Nephron (organoid): ENCODE data around the gene GLYATL3.
A peak's percentile ranks its signal among the peaks of the same experiment; 100 is the strongest.

ENCODE experiments used
- H3K27ac Mint-ChIP-seq, 3 experiments: 2 replicates each; pipeline ENCODE4 v1.8.0; 2020; ENCODE audit warnings: mixed read lengths in 3 of 3, mild to moderate bottlenecking in 2 of 3, moderate library complexity in 1 of 3
- H3K27me3 Mint-ChIP-seq: 2 replicates; pipeline ENCODE4 v1.8.0; 2021; ENCODE audit warnings: low read depth, mild to moderate bottlenecking, moderate library complexity, mixed read lengths
- H3K36me3 Mint-ChIP-seq: 2 replicates; pipeline ENCODE4 v1.8.0; 2020; ENCODE audit warnings: low read depth, mixed read lengths
- H3K4me1 Mint-ChIP-seq: 2 replicates; pipeline ENCODE4 v1.8.0; 2020; ENCODE audit warnings: mixed read lengths
- H3K4me3 Mint-ChIP-seq, 3 experiments: 2 replicates each; pipeline ENCODE4 v1.8.0; 2020; ENCODE audit warnings: mild to moderate bottlenecking in 3 of 3, mixed read lengths in 3 of 3, moderate library complexity in 2 of 3
- H3K9me3 Mint-ChIP-seq: 2 replicates; pipeline ENCODE4 v1.8.0; 2020; ENCODE audit warnings: mixed read lengths
- CTCF ChIP-seq, 3 experiments: fragments of 200-600 bp; sonication (generic); IDR thresholded peaks; one replicate each; pipeline ENCODE4 v1.5.0; 2021; ENCODE audit warnings: antibody characterized with exemption in 3 of 3; ENCODE audit not compliant: unreplicated experiment in 3 of 3

Gene GLYATL3

DNA sequence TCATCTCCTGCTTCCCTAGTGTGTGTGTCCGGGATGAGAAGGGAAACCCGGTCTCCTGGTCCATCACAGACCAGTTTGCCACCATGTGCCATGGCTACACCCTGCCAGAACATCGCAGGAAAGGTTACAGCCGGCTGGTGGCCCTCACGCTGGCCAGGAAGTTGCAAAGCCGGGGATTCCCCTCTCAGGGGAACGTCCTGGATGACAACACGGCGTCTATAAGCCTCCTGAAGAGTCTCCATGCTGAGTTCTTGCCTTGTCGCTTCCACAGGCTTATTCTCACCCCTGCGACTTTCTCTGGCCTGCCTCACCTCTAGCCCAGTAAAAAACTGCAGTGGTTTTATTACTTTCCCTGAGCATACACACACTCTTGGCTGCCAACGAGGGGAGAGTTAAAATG, 26.9 kb downstream of the GLYATL3 start:
- no peak for TF ChIP-seq CTCF (IDR thresholded peaks at IDR 0.05; ENCODE audit: unreplicated experiment in 3 of 3)
- Mint-ChIP-seq H3K27me3 (no peaks in the 10 kb centered on the region), H3K27ac (no peak overlapping the region), H3K4me1 (no peaks in the 10 kb centered on the region), H3K4me3 (no peak overlapping the region), H3K36me3 (no peaks in the 10 kb centered on the region), H3K9me3 (no peaks in the 10 kb centered on the region)

DNA sequence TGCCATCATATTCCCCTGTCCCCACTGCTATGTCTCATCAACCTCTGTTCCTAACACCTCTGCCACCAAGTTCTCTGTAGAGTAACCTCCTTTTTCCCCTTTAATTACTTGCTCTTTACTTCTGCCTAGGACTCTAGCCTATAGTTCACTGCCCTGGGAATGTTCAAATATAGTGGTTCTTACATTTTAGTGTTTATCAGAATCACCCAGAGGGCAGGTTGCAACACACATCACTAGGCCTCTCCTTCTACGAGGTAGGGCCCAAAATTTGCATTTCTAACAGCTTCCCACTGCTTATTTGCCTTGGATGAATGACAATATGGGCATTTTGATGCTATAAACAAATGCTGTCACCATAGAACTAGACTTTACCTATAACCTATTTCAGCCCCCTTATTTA, 27.6 kb downstream of the GLYATL3 start:
- Mint-ChIP-seq H3K4me3 (no peak overlapping the region), H3K27ac (no peak overlapping the region), H3K4me1 (no peaks in the 10 kb centered on the region), H3K9me3 (no peaks in the 10 kb centered on the region), H3K27me3 (no peaks in the 10 kb centered on the region), H3K36me3 (no peaks in the 10 kb centered on the region)
- TF ChIP-seq CTCF (IDR thresholded peaks at IDR 0.05; ENCODE audit: unreplicated experiment in 3 of 3) = no peak

GRCh38 chr6:49528571-49528970, 28.8 kb downstream of the GLYATL3 start:
- no peak overlapping the region for H3K27ac Mint-ChIP-seq
- no peak for TF ChIP-seq CTCF (IDR thresholded peaks at IDR 0.05; ENCODE audit: unreplicated experiment in 3 of 3)
- no peaks in the 10 kb centered on the region for H3K27me3 Mint-ChIP-seq
- H3K9me3 Mint-ChIP-seq = no peaks in the 10 kb centered on the region
- no peak overlapping the region for H3K4me3 Mint-ChIP-seq
- no peaks in the 10 kb centered on the region for H3K4me1 Mint-ChIP-seq
- no peaks in the 10 kb centered on the region for H3K36me3 Mint-ChIP-seq

GRCh38 chr6:49530141-49530776, 30.5 kb downstream of the GLYATL3 start:
- Mint-ChIP-seq H3K9me3 (no peaks in the 10 kb centered on the region), H3K27me3 (no peaks in the 10 kb centered on the region), H3K27ac (no peak overlapping the region), H3K36me3 (no peaks in the 10 kb centered on the region), H3K4me1 (no peaks in the 10 kb centered on the region), H3K4me3 (no peak overlapping the region)
- no peak for TF ChIP-seq CTCF (IDR thresholded peaks at IDR 0.05; ENCODE audit: unreplicated experiment in 3 of 3)

DNA sequence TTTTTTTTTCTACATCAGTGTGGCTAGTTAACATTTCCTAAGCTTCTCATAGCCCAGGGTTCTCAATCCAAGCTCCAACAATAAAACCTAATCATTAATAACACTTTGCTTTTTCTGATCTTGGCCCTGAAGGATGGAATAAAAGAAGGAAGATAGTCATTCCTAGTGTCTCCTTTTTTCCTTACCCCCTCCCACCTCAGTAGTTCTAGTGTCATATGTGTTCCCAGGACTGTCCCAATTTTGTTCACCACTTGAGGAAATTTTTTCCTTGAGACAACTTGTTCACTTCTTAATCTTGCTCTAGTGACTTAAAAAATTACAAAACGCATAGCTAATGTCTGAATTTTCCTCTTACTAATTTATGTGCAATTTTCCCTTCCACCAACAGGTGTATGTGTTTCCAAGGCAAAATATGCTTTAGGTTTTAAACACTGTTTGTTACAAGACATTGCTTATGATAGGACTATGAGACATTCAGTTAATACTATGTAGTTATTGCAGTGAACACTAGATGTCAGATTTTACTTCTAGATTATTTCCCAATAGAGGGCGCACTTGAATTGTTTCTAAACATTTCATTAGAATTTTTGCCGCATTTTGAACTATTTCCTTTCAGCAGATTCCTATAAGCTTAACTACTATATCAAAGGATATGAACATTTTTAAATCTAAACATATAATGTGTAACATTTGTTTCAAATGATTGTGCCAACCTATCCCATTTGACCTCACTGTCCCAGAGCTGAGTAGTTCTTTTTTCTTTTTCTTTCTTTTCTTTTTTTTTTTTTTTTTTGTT, 32.2 kb downstream of the GLYATL3 start:
- H3K36me3 Mint-ChIP-seq = no peaks in the 10 kb centered on the region
- peak; percentile 78 to 93 (median 79) for TF ChIP-seq CTCF (IDR thresholded peaks at IDR 0.05; ENCODE audit: unreplicated experiment in 3 of 3)

DNA sequence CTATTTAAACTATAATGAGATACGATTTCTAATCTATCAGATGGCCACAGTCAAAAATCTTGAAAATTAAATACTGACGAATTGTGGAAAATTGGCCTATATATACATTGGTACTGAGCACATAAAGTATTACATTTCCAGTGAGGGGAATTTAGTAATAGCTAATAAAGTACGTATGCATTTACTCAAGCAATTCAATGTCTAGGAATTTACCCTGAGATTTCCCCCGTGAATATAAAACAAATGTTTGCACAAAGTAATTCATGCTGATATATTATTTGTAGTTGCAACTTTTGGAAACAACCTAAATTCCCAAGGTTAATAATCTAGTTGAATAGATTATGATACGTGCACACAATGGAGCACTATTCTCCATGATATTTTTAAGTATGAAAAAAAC, 36.1 kb downstream of the GLYATL3 start:
- H3K9me3 Mint-ChIP-seq = no peaks in the 10 kb centered on the region
- H3K4me1 Mint-ChIP-seq = no peaks in the 10 kb centered on the region
- H3K27ac Mint-ChIP-seq = no peak overlapping the region
- no peak for TF ChIP-seq CTCF (IDR thresholded peaks at IDR 0.05; ENCODE audit: unreplicated experiment in 3 of 3)
- H3K27me3 Mint-ChIP-seq = no peaks in the 10 kb centered on the region
- H3K4me3 Mint-ChIP-seq = no peak overlapping the region
- no peaks in the 10 kb centered on the region for H3K36me3 Mint-ChIP-seq

More for the DNA sequence above, 32.2 kb downstream of the GLYATL3 start:
- no peaks in the 10 kb centered on the region for H3K27me3 Mint-ChIP-seq
- no peak overlapping the region for H3K27ac Mint-ChIP-seq
- no peaks in the 10 kb centered on the region for H3K9me3 Mint-ChIP-seq
- peak overlapping the region; percentile 26 to 61 (median 52) for H3K4me3 Mint-ChIP-seq
- no peaks in the 10 kb centered on the region for H3K4me1 Mint-ChIP-seq
